ENCODE measurements around the gene SUCLG2.

DNA sequence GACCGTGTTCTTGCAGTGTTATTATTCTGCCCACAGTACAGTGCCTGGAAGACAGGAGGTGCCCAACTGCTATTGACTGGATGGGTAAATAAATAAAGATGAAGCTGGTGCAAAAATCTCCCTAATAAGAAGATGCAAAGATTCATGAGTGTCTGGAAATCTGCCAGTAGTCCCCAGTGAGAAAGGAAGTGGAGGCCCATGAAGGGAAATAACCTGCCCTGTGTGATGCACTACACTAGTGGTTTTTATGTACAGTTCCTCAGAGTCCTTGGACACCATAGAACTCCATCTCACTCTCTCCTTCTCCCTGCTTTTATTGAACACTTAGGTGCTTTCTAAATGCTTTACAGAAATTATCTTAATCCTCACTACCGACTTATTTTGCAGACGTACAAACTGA is 8.3 kb upstream of the SUCLG2 start:
- TF ChIP-seq, protein P1, sequence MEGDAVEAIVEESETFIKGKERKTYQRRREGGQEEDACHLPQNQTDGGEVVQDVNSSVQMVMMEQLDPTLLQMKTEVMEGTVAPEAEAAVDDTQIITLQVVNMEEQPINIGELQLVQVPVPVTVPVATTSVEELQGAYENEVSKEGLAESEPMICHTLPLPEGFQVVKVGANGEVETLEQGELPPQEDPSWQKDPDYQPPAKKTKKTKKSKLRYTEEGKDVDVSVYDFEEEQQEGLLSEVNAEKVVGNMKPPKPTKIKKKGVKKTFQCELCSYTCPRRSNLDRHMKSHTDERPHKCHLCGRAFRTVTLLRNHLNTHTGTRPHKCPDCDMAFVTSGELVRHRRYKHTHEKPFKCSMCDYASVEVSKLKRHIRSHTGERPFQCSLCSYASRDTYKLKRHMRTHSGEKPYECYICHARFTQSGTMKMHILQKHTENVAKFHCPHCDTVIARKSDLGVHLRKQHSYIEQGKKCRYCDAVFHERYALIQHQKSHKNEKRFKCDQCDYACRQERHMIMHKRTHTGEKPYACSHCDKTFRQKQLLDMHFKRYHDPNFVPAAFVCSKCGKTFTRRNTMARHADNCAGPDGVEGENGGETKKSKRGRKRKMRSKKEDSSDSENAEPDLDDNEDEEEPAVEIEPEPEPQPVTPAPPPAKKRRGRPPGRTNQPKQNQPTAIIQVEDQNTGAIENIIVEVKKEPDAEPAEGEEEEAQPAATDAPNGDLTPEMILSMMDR (IDR thresholded peaks at IDR 0.05) = no peak
- TF ChIP-seq POLR2A (IDR thresholded peaks at IDR 0.05) = no peak
